Measurements from ENCODE around the gene SLC4A2. TPM values are rescaled to one million over a fixed set of nuclear protein-coding genes. Genes with fewer than 3 reads are reported as not detected.

The SLC4A2 gene
- total and polyA plus RNA-seq, 4 donors = 27.5 to 98.8 (median 72.6) TPM

DNA sequence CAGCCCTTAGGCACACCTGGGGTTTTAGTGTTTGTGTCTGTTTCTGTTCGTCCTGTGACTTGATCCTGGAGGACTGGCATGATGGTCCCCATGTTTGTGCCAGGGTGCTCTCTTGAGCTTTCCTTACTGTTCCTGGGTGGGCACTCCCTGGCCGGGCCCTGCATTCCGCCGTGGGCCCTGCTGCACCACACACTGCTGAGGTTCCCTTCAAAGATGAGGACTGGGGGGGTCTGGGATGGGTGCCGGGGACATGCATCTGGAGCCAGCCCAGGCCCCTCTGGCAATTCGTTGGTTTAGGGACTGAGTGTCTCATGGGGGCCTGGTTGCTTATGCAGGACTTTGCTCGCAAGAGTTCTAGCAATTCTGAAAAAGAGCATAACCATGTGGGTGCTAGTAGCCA lies 31.6 kb downstream of the SLC4A2 start (continued):
- TF ChIP-seq RXRA (IDR thresholded peaks at IDR 0.05) = no peak

DNA sequence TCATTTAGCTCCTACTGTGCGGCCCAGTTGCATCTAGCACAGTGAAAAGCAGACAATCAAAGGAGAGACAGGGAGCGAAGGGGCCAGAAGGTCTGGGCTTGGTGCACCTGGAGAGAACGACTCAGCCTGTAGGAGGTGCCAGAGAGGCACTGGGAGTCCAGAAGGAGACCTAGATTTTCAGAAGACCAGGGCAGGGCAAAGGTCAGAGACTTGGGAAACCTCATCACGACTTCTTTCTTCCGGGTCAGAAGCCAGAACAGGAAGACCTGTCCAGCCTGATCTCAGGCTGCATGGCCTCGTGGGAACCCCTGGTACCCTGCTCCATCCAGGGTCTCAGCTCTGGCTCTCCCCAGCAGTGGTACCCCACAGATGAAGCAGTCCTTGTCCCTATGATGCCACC lies 32.0 kb downstream of the SLC4A2 start:
- Histone ChIP-seq H3K27me3 (ENCODE audit: control insufficient read depth in 4 of 4, insufficient read depth in 4 of 4, low read length in 3 of 4) (no peaks in the 10 kb centered on the region), H3K9ac (ENCODE audit: low read depth in 1 of 2, low read length in 2 of 2) (no peak overlapping the region), H3K36me3 (ENCODE audit: control insufficient read depth in 4 of 4, insufficient read depth in 3 of 4, low read depth in 1 of 4, low read length in 3 of 4) (peaks cover 0 to 2% (median 0%) of the 10 kb centered on the region in 4 donors), H3K27ac (ENCODE audit: low read depth in 1 of 2, low read length in 2 of 2) (no peak overlapping the region), H3K4me3 (ENCODE audit: low read depth in 1 of 3, low read length in 3 of 3) (no peak overlapping the region), H3K4me1 (ENCODE audit: control insufficient read depth in 4 of 4, insufficient read depth in 4 of 4, low read length in 3 of 4) (peaks cover 10 to 42% (median 30%) of the 10 kb centered on the region in 4 donors), H3K9me3 (ENCODE audit: control insufficient read depth in 4 of 4, low read length in 3 of 4) (no peaks in the 10 kb centered on the region)
- no peak for DNase-seq (ENCODE audit: low spot score)
- WGBS = 55% methylated on average over 6 of the region's 6 CpGs
- TF ChIP-seq, protein P1, sequence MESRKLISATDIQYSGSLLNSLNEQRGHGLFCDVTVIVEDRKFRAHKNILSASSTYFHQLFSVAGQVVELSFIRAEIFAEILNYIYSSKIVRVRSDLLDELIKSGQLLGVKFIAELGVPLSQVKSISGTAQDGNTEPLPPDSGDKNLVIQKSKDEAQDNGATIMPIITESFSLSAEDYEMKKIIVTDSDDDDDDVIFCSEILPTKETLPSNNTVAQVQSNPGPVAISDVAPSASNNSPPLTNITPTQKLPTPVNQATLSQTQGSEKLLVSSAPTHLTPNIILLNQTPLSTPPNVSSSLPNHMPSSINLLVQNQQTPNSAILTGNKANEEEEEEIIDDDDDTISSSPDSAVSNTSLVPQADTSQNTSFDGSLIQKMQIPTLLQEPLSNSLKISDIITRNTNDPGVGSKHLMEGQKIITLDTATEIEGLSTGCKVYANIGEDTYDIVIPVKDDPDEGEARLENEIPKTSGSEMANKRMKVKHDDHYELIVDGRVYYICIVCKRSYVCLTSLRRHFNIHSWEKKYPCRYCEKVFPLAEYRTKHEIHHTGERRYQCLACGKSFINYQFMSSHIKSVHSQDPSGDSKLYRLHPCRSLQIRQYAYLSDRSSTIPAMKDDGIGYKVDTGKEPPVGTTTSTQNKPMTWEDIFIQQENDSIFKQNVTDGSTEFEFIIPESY (IDR thresholded peaks at IDR 0.05) = no peak
- TF ChIP-seq RAD21 (IDR thresholded peaks at IDR 0.05) = peak in 1 of 2 donors; percentile 42
- TF ChIP-seq CTCF (IDR thresholded peaks at IDR 0.05; ENCODE audit: low read depth, low read length, missing input control) = peak; percentile 25
- TF ChIP-seq NR2F2 (IDR thresholded peaks at IDR 0.05) = peak; percentile 90

DNA sequence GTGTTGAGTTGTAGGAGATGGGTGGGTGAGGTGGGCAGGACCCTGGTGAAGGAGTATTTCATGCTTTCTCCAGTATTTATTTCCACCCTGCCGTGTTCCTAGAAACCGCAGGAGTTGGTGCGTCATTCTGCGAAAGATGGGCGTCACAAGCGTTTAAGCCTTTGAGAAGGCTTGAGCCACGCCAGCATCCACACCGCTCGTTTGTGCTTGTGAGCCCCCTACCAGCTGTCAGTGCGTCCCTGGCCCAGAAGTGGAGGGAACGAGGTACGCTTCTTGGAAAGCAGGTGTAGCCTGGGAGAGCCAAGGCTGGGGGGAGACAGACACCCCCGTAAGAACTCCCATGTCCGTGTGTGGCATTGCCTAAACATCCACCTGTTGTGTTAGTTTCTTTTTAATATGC lies 32.6 kb downstream of the SLC4A2 start:
- Histone ChIP-seq H3K9ac (ENCODE audit: low read depth in 1 of 2, low read length in 2 of 2) (no peak overlapping the region), H3K4me3 (ENCODE audit: low read depth in 1 of 3, low read length in 3 of 3) (no peak overlapping the region), H3K36me3 (ENCODE audit: control insufficient read depth in 4 of 4, insufficient read depth in 3 of 4, low read depth in 1 of 4, low read length in 3 of 4) (peaks cover 0 to 2% (median 0%) of the 10 kb centered on the region in 4 donors), H3K9me3 (ENCODE audit: control insufficient read depth in 4 of 4, low read length in 3 of 4) (no peaks in the 10 kb centered on the region), H3K27me3 (ENCODE audit: control insufficient read depth in 4 of 4, insufficient read depth in 4 of 4, low read length in 3 of 4) (no peaks in the 10 kb centered on the region), H3K27ac (ENCODE audit: low read depth in 1 of 2, low read length in 2 of 2) (no peak overlapping the region), H3K4me1 (ENCODE audit: control insufficient read depth in 4 of 4, insufficient read depth in 4 of 4, low read length in 3 of 4) (peaks cover 10 to 42% (median 30%) of the 10 kb centered on the region in 4 donors)
- no peak for TF ChIP-seq EGR1 (IDR thresholded peaks at IDR 0.05; ENCODE audit: low read depth in 2 of 2)
- no peak for TF ChIP-seq RXRA (IDR thresholded peaks at IDR 0.05)
- TF ChIP-seq FOXA2 (IDR thresholded peaks at IDR 0.05) = no peak
- no peak for DNase-seq (ENCODE audit: low spot score)
- WGBS = 93% methylated on average over 14 of the region's 14 CpGs

- H3K4me3 ChIP-seq (ENCODE audit: low read depth in 1 of 3, low read length in 3 of 3) = no peak overlapping the region
- H3K9me3 ChIP-seq (ENCODE audit: control insufficient read depth in 4 of 4, low read length in 3 of 4) = no peaks in the 10 kb centered on the region
- no peaks in the 10 kb centered on the region for H3K27me3 ChIP-seq (ENCODE audit: control insufficient read depth in 4 of 4, insufficient read depth in 4 of 4, low read length in 3 of 4)
- 96% methylated on average over 6 of the region's 6 CpGs for WGBS
- no peak overlapping the region for H3K9ac ChIP-seq (ENCODE audit: low read depth in 1 of 2, low read length in 2 of 2)
- no peak overlapping the region for H3K27ac ChIP-seq (ENCODE audit: low read depth in 1 of 2, low read length in 2 of 2)
- peaks cover 3 to 31% (median 20%) of the 10 kb centered on the region in 4 donors for H3K4me1 ChIP-seq (ENCODE audit: control insufficient read depth in 4 of 4, insufficient read depth in 4 of 4, low read length in 3 of 4)
- no peak for DNase-seq (ENCODE audit: low spot score)
- H3K36me3 ChIP-seq (ENCODE audit: control insufficient read depth in 4 of 4, insufficient read depth in 3 of 4, low read depth in 1 of 4, low read length in 3 of 4) = peaks cover 0 to 2% (median 0%) of the 10 kb centered on the region in 4 donors
- TF ChIP-seq ATF3 (IDR thresholded peaks at IDR 0.05) (no peak), CTCF (IDR thresholded peaks at IDR 0.05; ENCODE audit: low read depth, low read length, missing input control) (no peak), NR2F2 (IDR thresholded peaks at IDR 0.05) (no peak), RXRA (IDR thresholded peaks at IDR 0.05) (no peak), RAD21 (IDR thresholded peaks at IDR 0.05) (no peak), TAF1 (conservative IDR thresholded peaks at IDR 0.05) (no peak), FOXA1 (IDR thresholded peaks at IDR 0.05) (no peak), YY1 (IDR thresholded peaks at IDR 0.05) (no peak), EGR1 (IDR thresholded peaks at IDR 0.05; ENCODE audit: low read depth in 2 of 2) (no peak), JUND (IDR thresholded peaks at IDR 0.05) (no peak), GABPA (IDR thresholded peaks at IDR 0.05 in 1 of 2, conservative IDR thresholded peaks at IDR 0.05 in 1 of 2) (no peak), HNF4A (conservative IDR thresholded peaks at IDR 0.05) (no peak), SP1 (IDR thresholded peaks at IDR 0.05) (no peak), MAX (IDR thresholded peaks at IDR 0.05) (no peak)
- TF ChIP-seq, protein P1 (IDR thresholded peaks at IDR 0.05) = no peak
Observed at GRCh38 chr7:151093748-151094147, 34.4 kb downstream of the SLC4A2 start.
